H1 (cell line): ENCODE results near the gene FAM83C. TPM values are rescaled to one million over a fixed set of nuclear protein-coding genes. Genes with fewer than 3 reads are reported as not detected.
"Not testable (repeated sequence)": the region's sequence is repeated elsewhere in the genome, so short reads cannot be mapped to it uniquely, and the experiment has no call there.

ENCODE experiments used
- CTCF ChIA-PET: fragments of 300-600 bp; sonication (Branson Sonifier 250); formaldehyde crosslinking; loops from one replicate; lab custom pipeline; 2021; ENCODE audit not compliant: partially characterized antibody; lab: Charles Lee
- POLR2A ChIA-PET: fragments of 300-600 bp; sonication (Branson Sonifier 250); formaldehyde crosslinking; loops from one replicate; lab custom pipeline; 2021; ENCODE audit warnings: inconsistent platforms; ENCODE audit not compliant: partially characterized antibody; lab: Charles Lee
- DNase-seq, 2 experiments: peaks; one replicate each; pipeline versions ENCODE4 v3.0.0 to v3.0.0-alpha.2; 2010 to 2022; ENCODE audit warnings: low spot score in 2 of 2, low read depth in 1 of 2, mixed read lengths in 1 of 2
- FAIRE-seq: peaks from 2 replicates; lab custom pipeline; 2011; peaks lifted over from hg19 to GRCh38; lab: Jason Lieb, UNC
- H2AFZ ChIP-seq: 2 replicates; pipeline ENCODE4 v1.8.1; 2012; ENCODE audit warnings: low read length, inconsistent platforms
- H2AK5ac ChIP-seq: 2 replicates; pipeline ENCODE4 v1.6.1; 2013; ENCODE audit warnings: low read depth, low read length
- H2BK120ac ChIP-seq: replicated peaks from 2 replicates; pipeline ENCODE3; 2013; ENCODE audit warnings: low read depth, low read length, inconsistent platforms
- H2BK12ac ChIP-seq: 2 replicates; pipeline ENCODE4 v1.6.1; 2013; ENCODE audit warnings: low read depth, low read length
- H2BK15ac ChIP-seq: 2 replicates; pipeline ENCODE4 v1.6.1; 2013; ENCODE audit warnings: low read length
- H2BK20ac ChIP-seq: 2 replicates; pipeline ENCODE4 v1.6.1; 2013; ENCODE audit warnings: low read length
- H2BK5ac ChIP-seq: 2 replicates; pipeline ENCODE4 v1.6.1; 2013; ENCODE audit warnings: low read depth, low read length
- H3K14ac ChIP-seq: 2 replicates; pipeline ENCODE4 v1.6.1; 2013; ENCODE audit warnings: inconsistent platforms; ENCODE audit not compliant: insufficient read length
- H3K18ac ChIP-seq: 2 replicates; pipeline ENCODE4 v1.6.1; 2013; ENCODE audit warnings: low read length; ENCODE audit errors: extremely low read depth
- H3K23ac ChIP-seq: 2 replicates; pipeline ENCODE4 v1.6.1; 2013; ENCODE audit warnings: inconsistent platforms; ENCODE audit not compliant: insufficient read length
- H3K23me2 ChIP-seq: 2 replicates; pipeline ENCODE4 v1.6.1; 2013; ENCODE audit warnings: low read depth, low read length
- H3K27ac ChIP-seq: 2 replicates; pipeline ENCODE4 v1.6.1; 2011; ENCODE audit warnings: low read depth, low read length, inconsistent platforms
- H3K27me3 ChIP-seq, 4 experiments: replicated peaks in 1 of 4; 1 replicate in 1 of 4; 2 replicates in 3 of 4; pipeline versions ENCODE4 v1.6.1 to v1.8.1; 2011 to 2013; ENCODE audit warnings: low read length in 3 of 4, mild to moderate bottlenecking in 3 of 4, inconsistent platforms in 2 of 4, mixed read lengths in 2 of 4, moderate library complexity in 1 of 4; ENCODE audit not compliant: control insufficient read depth in 3 of 4, insufficient read depth in 3 of 4; ENCODE audit errors: extremely low read depth in 1 of 4
- H3K36me3 ChIP-seq, 4 experiments: 2 replicates each; pipeline versions ENCODE4 v1.6.1 to v1.8.1; 2011 to 2013; ENCODE audit warnings: mild to moderate bottlenecking in 4 of 4, low read length in 3 of 4, moderate library complexity in 2 of 4, control low read depth in 1 of 4, inconsistent platforms in 1 of 4; ENCODE audit not compliant: insufficient read depth in 4 of 4, control insufficient read depth in 2 of 4
- H3K4ac ChIP-seq: replicated peaks from 2 replicates; pipeline ENCODE3; 2013; ENCODE audit warnings: low read length, low read depth, mixed read lengths, inconsistent platforms; ENCODE audit not compliant: insufficient read length
- H3K4me1 ChIP-seq, 4 experiments: replicated peaks in 1 of 4; 1 replicate in 1 of 4; 2 replicates in 3 of 4; pipeline versions ENCODE4 v1.6.1 to v1.8.1; 2011 to 2013; ENCODE audit warnings: low read length in 3 of 4, inconsistent platforms in 2 of 4, mixed read lengths in 1 of 4; ENCODE audit not compliant: insufficient read depth in 4 of 4, control insufficient read depth in 3 of 4
- H3K4me2 ChIP-seq, 2 experiments: 2 replicates each; pipeline versions ENCODE4 v1.6.1 to v1.8.1; 2011 to 2013; ENCODE audit warnings: low read depth in 2 of 2, low read length in 2 of 2, control low read depth in 1 of 2, inconsistent platforms in 1 of 2, mild to moderate bottlenecking in 1 of 2; ENCODE audit not compliant: insufficient read depth in 1 of 2
- H3K4me3 ChIP-seq, 4 experiments: fragments of 200-600, 300-600 bp in 1 of 4; sonication (generic), shearing (Covaris generic), sonication (Bioruptor Twin) in 1 of 4; 2 replicates each; pipeline versions ENCODE4 v1.5.1 to v1.8.1; 2011 to 2016; ENCODE audit warnings: low read length in 4 of 4, low read depth in 3 of 4, control low read depth in 2 of 4, inconsistent platforms in 2 of 4, mild to moderate bottlenecking in 2 of 4, mixed read lengths in 1 of 4, moderate library complexity in 1 of 4; ENCODE audit not compliant: insufficient read depth in 2 of 4; ENCODE audit errors: extremely low read depth in 1 of 4
- H3K56ac ChIP-seq: replicated peaks from 2 replicates; pipeline ENCODE3; 2013; ENCODE audit warnings: low read depth, mild to moderate bottlenecking, mixed read lengths, low read length, inconsistent platforms; ENCODE audit not compliant: insufficient read length
- H3K79me1 ChIP-seq: 2 replicates; pipeline ENCODE4 v1.6.1; 2013; ENCODE audit warnings: low read depth, low read length, control low read depth
- H3K79me2 ChIP-seq, 2 experiments: 2 replicates each; pipeline versions ENCODE4 v1.6.1 to v1.8.1; 2012 to 2013; ENCODE audit warnings: low read length in 2 of 2, mild to moderate bottlenecking in 2 of 2, inconsistent platforms in 1 of 2; ENCODE audit not compliant: insufficient read depth in 2 of 2, control insufficient read depth in 1 of 2
- H3K9ac ChIP-seq, 4 experiments: replicated peaks in 1 of 4; 1 replicate in 1 of 4; 2 replicates in 3 of 4; pipeline versions ENCODE4 v1.6.1 to v1.8.1; 2011 to 2013; ENCODE audit warnings: low read depth in 3 of 4, low read length in 3 of 4, control low read depth in 2 of 4, mild to moderate bottlenecking in 2 of 4, moderate library complexity in 2 of 4, inconsistent platforms in 1 of 4; ENCODE audit errors: extremely low read depth in 1 of 4
- H3K9me3 ChIP-seq, 2 experiments: 2 replicates each; pipeline versions ENCODE4 v1.6.1 to v1.8.1; 2012 to 2013; ENCODE audit warnings: mild to moderate bottlenecking in 2 of 2, moderate library complexity in 2 of 2, control low read depth in 1 of 2, inconsistent platforms in 1 of 2, low read depth in 1 of 2, low read length in 1 of 2, mixed read lengths in 1 of 2; ENCODE audit not compliant: insufficient read depth in 2 of 2
- H4K20me1 ChIP-seq, 2 experiments: replicated peaks in 1 of 2; 2 replicates each; pipeline versions ENCODE3 to v1.8.1; 2011 to 2013; ENCODE audit warnings: inconsistent platforms in 2 of 2, low read length in 2 of 2, mild to moderate bottlenecking in 1 of 2; ENCODE audit not compliant: insufficient read depth in 2 of 2, control insufficient read depth in 1 of 2
- H4K5ac ChIP-seq: 2 replicates; pipeline ENCODE4 v1.6.1; 2013; ENCODE audit warnings: low read length, low read depth, mixed read lengths, inconsistent platforms; ENCODE audit not compliant: insufficient read length
- H4K8ac ChIP-seq: 2 replicates; pipeline ENCODE4 v1.8.0; 2013; ENCODE audit warnings: mild to moderate bottlenecking, moderate library complexity, low read length, inconsistent platforms; ENCODE audit not compliant: insufficient read depth; ENCODE audit errors: extremely low read depth
- H4K91ac ChIP-seq: replicated peaks from 2 replicates; pipeline ENCODE3; 2013; ENCODE audit warnings: low read length, mixed read lengths, inconsistent platforms; ENCODE audit not compliant: insufficient read length
- WGBS, 2 experiments: shearing (Covaris generic) in 1 of 2; methylation state at CpG; one replicate each; pipeline versions ENCODE4 v1.1.6 to v1.1.7; 2013 to 2015; ENCODE audit warnings: low lambda C conversion rate in 2 of 2, mixed read lengths in 2 of 2, inconsistent platforms in 1 of 2, low coverage in 1 of 2, missing lambda C conversion rate in 1 of 2; ENCODE audit not compliant: insufficient replicate concordance in 2 of 2, insufficient coverage in 1 of 2, insufficient read length in 1 of 2; ENCODE audit errors: extremely low coverage in 1 of 2, missing lambda C conversion rate in 1 of 2; 5-methylcytosine and 5-hydroxymethylcytosine counted together
- polyA plus RNA-seq, 7 experiments: library from polyadenylated mRNA; depleted of rRNA in 3 of 7; stranded (reverse) in 5 of 7; unstranded in 2 of 7; fragments of >200 nt in 5 of 7; fragments of 200-250 nt in 2 of 7; gene quantifications; 1 replicate in 5 of 7; 2 replicates in 1 of 7; 4 replicates in 1 of 7; pipeline versions ENCODE4 v1.2.1 to v1.2.3, GENCODE V29; 2011 to 2013; ENCODE audit warnings: missing spikeins in 2 of 7, mixed read lengths in 2 of 7
- total RNA-seq: library from RNA; stranded (reverse); fragmentation: NEBNext Ultra II Directional; extraction: Animal tissue kit (Norgen Biotek cat#: 25700); gene quantifications from 2 replicates; pipeline ENCODE4 v1.2.1, GENCODE V29; 2021

FAM83C gene
- total and polyA plus RNA-seq, 2 of the 8 experiments (the other 6 are each of a cell fraction or from before 2014, with no cell fraction given) = not detected

- not testable (repeated sequence) for H4K8ac ChIP-seq, H3K23me2 ChIP-seq, H3K27me3 ChIP-seq, DNase-seq, H3K9ac ChIP-seq, H3K27ac ChIP-seq, H4K91ac ChIP-seq, H3K4me1 ChIP-seq, H2BK20ac ChIP-seq, H3K18ac ChIP-seq, H3K4me2 ChIP-seq, H3K56ac ChIP-seq, H3K4ac ChIP-seq, H3K14ac ChIP-seq, FAIRE-seq, H4K20me1 ChIP-seq, H3K9me3 ChIP-seq, H2BK15ac ChIP-seq, H3K23ac ChIP-seq, H2BK12ac ChIP-seq, H2AFZ ChIP-seq, H2AK5ac ChIP-seq, H3K79me1 ChIP-seq, H3K79me2 ChIP-seq, H4K5ac ChIP-seq, H3K4me3 ChIP-seq, H2BK5ac ChIP-seq, H2BK120ac ChIP-seq
- 73% methylated on average over 1 of the region's 2 CpGs; no CpG with 5 or more reads in 1 of the 2 experiments for WGBS, 2 experiments
- POLR2A ChIA-PET = interaction anchor here (0.6 to 7.5 kb wide), 4 partner anchors 8 to 265 kb away, joined by 3 to 52 read pairs (median 10); no protein-coding TSS in a partner anchor
- CTCF ChIA-PET = interaction anchor here (1.5 kb wide), 1 partner anchor 11 kb away, joined by 3 read pairs; no protein-coding TSS in a partner anchor
- peaks cover 0 to 24% (median 0%) of the 10 kb centered on the region in 4 experiments; a peak in 2 of 8 replicates for H3K36me3 ChIP-seq
Observed at GRCh38 chr20:35252598-35252997, 39.6 kb downstream of the FAM83C start.
